ENCODE results near the gene ZBTB45.
"Not testable (repeated sequence)": the region's sequence is repeated elsewhere in the genome, so short reads cannot be mapped to it uniquely, and the experiment has no call there.

The ZBTB45 gene

DNA sequence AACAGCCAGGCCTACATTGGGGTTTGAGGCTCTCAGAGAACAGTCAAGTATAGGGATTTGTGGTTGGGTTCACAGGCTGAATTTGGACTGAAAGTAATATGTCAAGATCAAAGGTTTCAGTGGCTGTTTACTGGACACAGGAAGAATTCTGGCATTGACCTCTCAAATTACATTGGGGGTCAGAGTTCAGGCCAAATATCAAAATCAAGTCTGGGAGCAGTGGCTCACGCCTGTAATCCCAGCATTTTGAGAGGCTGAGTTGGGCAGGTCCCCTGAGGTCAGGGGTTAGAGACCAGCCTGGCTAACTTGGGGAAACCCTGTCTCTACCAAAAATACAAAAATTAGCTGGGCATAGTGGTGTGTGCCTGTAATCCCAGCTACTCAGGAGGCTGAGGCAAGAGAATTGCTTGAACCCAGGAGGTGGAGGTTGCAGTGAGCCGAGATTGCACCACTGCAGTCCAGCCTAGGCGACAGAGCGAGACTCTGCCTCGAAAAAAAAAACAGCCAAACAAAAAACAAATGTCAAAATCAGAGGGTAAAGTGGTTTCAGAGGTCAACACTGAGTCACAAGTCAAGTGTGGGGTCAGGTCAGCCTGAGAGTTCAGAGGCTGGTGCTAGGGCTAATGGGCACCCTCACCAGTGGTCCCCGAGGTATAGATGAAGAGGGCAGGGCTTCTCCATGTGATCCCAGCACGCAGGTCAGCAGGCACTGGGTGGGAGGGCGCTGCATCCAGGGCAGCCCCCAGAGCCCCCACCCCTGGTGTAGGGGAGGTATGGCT lies 9.3 kb downstream of the ZBTB45 start:
- no peak for DNase-seq (ENCODE audit: low spot score)

GRCh38 chr19:58509731-58510083 lies 9.9 kb downstream of the ZBTB45 start:
- no peak for DNase-seq (ENCODE audit: low spot score)

- not testable (repeated sequence) for DNase-seq (ENCODE audit: low spot score)
Measured at GRCh38 chr19:58507602-58508223, 11.9 kb downstream of the ZBTB45 start.

DNA sequence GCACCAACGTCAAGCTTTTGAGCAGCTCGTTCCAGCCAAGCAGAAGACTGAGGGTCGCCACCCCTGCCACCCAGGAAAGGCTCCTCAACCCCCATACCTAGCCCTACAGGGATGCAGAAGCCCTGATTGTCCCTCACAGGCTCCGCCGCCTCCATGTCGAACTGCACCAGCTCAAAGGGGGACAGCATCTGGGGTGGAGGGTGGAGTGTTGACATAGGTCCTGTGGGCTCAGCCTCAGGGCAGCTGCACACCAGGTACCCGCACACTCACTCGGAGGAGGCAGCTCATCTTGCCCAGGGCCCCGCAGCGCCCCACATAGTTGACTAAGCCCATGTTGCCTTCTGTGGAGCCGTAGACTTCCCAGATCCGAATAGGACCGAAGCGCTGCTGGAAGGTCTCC lies 19.4 kb downstream of the ZBTB45 start:
- no peak for DNase-seq (ENCODE audit: low spot score)

DNA sequence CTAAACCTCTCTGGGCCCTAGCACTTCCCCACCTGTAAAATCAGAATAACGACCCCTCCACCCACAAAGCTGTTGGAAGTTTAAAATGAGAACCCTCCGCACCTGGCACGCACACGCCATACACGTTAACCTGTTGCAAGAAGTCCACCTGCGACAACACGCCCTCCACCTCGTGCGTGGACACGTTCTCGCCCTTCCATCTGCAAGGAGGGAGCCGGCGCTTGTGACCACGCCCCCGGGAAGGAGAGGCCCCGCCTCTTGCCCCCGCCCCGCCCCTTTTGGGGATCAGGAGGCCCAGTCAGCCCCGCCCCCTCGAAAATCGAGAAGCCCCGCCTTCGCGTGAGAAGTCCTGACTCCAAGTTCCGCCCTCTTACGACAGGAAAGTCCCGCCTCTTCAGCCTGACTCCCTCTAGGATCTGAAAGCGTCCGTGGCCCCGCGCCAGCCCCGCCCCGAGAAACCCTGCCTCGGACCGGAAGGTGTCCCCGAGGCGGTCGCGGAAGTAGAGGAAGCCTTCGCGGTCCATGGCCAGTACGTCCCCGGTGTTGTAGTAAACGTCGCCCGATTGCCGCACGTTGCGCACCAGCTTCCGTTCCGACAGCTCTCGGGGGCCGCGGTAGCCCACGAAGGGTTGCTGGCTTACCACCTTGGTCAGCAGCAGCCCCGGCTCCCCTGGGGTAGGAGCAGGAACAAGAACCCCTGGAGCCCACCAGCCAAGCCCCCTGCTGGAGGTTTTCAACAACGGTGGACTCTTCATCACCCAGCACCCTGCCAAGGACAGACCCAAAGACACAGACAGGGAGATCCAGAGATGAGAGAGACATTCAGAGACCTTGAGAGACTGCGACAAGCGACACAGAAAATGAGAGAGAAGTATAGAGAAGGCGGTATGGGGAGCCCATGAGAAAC lies 20.3 kb downstream of the ZBTB45 start:
- peak; percentile 99 for DNase-seq (ENCODE audit: low spot score)

GRCh38 chr19:58498316-58499020 lies 21.1 kb downstream of the ZBTB45 start:
- no peak for DNase-seq (ENCODE audit: low spot score)

GRCh38 chr19:58497634-58498170 lies 21.9 kb downstream of the ZBTB45 start:
- DNase-seq (ENCODE audit: low spot score): no peak

GRCh38 chr19:58492265-58492664 lies 27.3 kb downstream of the ZBTB45 start:
- no peak for DNase-seq (ENCODE audit: low spot score)

DNA sequence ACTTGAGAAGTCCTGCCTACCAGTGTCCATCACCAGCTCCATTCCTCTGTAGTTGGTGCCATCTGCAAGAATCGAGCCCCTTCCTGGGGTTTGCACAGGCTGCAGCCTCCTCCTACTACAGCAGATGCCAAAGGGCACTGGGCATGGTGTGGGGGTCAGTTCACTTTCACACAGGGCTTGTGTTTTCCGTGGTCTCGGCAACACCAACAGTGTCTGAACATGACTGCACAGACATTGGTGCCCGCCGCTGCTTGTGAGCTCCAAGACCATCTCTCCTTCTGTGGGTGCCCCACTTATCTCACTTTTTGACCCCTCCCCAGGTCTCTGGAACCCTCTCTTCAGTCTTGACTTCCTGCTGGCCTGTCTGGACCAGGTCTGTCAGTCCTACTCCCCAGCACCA lies 28.2 kb downstream of the ZBTB45 start:
- DNase-seq (ENCODE audit: low spot score): no peak

GRCh38 chr19:58484349-58484748 lies 35.3 kb downstream of the ZBTB45 start:
- DNase-seq (ENCODE audit: low spot score): not testable (repeated sequence)

DNA sequence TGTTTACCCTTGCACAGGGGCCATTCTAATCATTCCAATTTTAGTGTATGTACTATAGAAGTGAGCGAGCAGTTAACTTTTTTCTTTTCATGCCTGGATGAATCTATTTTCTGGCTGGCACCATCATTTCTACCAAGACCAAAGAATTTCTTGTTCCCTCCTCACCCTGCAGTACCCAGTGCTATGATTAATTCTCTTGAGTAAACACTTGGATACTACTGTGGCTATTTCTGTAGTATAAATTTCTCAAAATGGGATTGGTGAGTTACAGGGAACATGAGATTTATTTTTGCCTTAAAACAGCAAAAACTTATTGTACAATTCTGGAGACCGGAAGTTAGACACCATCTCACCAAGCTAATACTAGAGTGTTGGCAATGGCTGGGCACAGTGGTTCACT lies 35.8 kb downstream of the ZBTB45 start:
- no peak for DNase-seq (ENCODE audit: low spot score)

DNA sequence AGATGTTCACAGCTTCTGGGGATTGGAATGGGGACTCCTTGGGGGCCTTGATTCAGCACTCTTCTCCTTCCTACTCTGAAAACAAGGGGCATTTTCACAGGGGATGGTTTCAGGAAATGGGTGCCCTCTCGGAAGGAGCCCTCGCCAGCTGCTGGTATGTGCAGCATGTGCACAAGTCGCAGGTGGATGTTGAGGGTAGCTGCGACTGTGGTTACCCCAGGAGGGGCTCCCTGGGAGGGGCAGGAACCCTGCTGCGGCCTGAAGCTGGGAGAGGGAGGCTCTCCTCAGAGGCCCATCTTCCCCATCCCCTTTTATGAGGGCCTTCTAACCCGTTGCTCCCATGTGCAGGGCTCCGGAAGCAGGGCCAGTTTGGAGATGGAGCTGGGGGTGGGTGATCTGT lies 37.2 kb downstream of the ZBTB45 start:
- DNase-seq (ENCODE audit: low spot score): no peak

DNA sequence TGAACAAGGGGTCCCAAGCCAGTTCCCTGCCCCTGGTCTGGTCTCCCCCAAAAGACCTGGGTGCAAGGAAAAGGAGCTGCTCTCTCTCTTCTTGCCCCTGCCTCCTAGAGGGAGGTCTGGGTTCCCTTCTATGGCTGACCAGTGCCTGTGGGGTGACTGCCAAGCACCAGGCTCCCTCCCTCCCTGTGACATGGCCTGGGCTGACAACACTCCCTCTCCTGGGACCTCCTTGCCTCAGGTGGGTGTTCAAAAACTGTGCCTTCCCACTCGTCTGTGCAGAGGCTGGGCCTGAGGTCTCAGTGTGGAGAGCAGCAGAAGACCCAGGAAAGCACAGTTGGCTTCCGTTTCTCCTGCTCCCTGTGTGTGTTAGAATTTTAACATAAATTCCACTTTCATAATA lies 38.8 kb downstream of the ZBTB45 start:
- DNase-seq (ENCODE audit: low spot score): no peak

DNA sequence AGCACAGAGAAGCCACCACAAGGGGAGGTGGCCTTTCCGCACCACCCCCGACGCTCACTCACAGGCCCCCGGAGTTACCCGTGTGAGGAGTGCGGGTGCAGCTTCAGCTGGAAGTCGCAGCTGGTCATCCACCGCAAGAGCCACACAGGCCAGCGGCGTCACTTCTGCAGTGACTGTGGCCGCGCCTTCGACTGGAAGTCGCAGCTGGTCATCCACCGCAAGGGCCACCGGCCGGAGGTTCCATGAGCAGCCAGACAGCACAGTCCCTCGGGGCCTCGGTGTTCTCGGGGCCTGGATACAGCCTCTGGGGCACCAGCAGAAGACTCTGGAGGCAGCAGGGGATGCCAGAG lies 39.2 kb downstream of the ZBTB45 start:
- no peak for DNase-seq (ENCODE audit: low spot score)

GRCh38 chr19:58479736-58480480 lies 39.7 kb downstream of the ZBTB45 start:
- DNase-seq (ENCODE audit: low spot score): no peak

GRCh38 chr19:58479303-58479702 lies 40.3 kb downstream of the ZBTB45 start:
- DNase-seq (ENCODE audit: low spot score): no peak

GRCh38 chr19:58477871-58478270 lies 41.7 kb downstream of the ZBTB45 start:
- DNase-seq (ENCODE audit: low spot score): no peak

DNA sequence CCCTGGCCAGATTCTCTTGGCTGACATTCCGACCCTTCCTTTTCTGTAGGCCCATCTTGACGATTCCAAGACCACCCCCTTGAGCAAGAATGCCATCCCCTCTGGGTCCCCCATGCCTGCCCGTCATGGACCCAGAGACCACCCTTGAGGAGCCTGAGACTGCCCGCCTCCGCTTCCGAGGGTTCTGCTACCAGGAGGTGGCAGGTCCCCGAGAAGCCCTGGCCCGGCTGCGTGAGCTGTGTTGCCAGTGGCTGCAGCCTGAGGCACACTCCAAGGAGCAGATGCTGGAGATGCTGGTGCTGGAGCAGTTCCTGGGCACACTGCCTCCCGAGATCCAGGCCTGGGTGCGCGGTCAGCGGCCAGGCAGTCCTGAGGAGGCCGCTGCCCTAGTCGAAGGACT lies 42.5 kb downstream of the ZBTB45 start:
- DNase-seq (ENCODE audit: low spot score): no peak

- DNase-seq (ENCODE audit: low spot score): peak; percentile 32
Measured at GRCh38 chr19:58476498-58477015, 43.1 kb downstream of the ZBTB45 start.

DNA sequence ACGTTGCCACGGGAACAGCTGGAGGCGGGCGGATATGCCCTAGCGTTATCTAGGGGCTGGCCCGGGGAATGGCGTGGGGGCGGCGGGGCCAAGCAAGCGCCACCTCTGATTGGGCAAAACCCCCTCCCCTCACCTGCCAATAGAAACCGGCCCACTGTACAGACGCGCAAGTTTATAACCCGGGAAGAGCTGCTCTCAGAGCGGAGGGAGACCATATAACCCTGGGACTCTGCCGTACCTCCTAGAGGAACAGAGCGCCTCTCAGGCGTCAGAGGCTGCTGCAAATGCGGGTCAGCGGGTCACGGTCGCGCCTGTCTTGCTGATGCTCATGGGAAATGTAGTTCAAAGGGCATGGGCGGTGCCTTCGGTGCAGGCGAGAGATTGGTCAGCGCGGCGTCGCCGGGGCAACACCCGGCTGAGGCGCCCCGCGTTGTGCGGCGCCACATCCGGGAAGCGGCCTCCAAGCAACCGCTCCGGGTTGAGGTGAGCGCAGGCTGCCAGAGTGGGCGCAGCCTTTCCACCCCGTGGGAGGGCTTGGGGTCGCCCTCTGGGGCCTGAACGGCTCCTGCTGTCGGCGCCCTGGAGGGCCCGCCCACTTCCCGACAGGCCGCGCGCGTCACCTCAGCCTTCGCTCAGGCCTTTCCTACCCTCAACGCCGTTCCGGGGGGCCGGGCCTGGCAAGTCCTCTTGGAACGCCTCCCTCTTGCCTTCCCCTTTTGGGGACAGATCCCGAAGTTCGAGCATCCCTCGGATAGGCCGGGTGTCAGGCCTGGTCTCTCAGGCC lies 43.7 kb downstream of the ZBTB45 start, which contains the start of gene ZNF446:
Gene ZNF446 (plus strand): TSS at position 639 of the 784 bp plus-strand sequence. CDS start 867 bp downstream, outside the sequence.
- peak; percentile 97 for DNase-seq (ENCODE audit: low spot score)
